Psoas muscle (tissue), 8 donors: ENCODE measurements around the gene IQGAP2. TPM values are rescaled to one million over a fixed set of nuclear protein-coding genes. Genes with fewer than 3 reads are reported as not detected.
"Not testable (repeated sequence)": the region's sequence is repeated elsewhere in the genome, so short reads cannot be mapped to it uniquely, and the experiment has no call there.

ENCODE experiments used
- ATAC-seq, 4 donors: fragments of 200-7000 bp; cut with Tn5 transposase; one replicate each; pipeline ENCODE4 v1.9.1; 2020; ENCODE audit warnings: moderate library complexity in 3 of 4, mild to moderate bottlenecking in 2 of 4
- DNase-seq, 2 donors: peaks; one replicate each; pipeline ENCODE4 v3.0.0-alpha.2; 2020
- H3K27ac ChIP-seq: fragments of 200-600 bp; one replicate; pipeline ENCODE4 v1.8.0; 2022
- H3K27me3 ChIP-seq, 3 donors: fragments of 200-600 bp in 1 of 3; one replicate each; pipeline versions ENCODE4 v1.6.1 to v1.8.0; 2013 to 2022; ENCODE audit warnings: low read length in 2 of 3, mild to moderate bottlenecking in 2 of 3, moderate library complexity in 1 of 3; ENCODE audit not compliant: insufficient read depth in 3 of 3
- H3K36me3 ChIP-seq, 2 donors: fragments of 200-600 bp in 1 of 2; one replicate each; pipeline versions ENCODE4 v1.6.1 to v1.8.0; 2013 to 2022; ENCODE audit warnings: low read depth in 1 of 2, mild to moderate bottlenecking in 1 of 2, moderate library complexity in 1 of 2; ENCODE audit not compliant: insufficient read depth in 1 of 2
- H3K4me1 ChIP-seq: fragments of 200-600 bp; one replicate; pipeline ENCODE4 v1.8.0; 2022
- H3K4me3 ChIP-seq: fragments of 200-600 bp; one replicate; pipeline ENCODE4 v1.8.0; 2022; ENCODE audit warnings: mild to moderate bottlenecking
- H3K9me3 ChIP-seq: fragments of 200-600 bp; one replicate; pipeline ENCODE4 v1.8.0; 2022
- whole genome bisulfite sequencing, 3 donors: extraction: QIAGEN DNeasy Blood & Tissue Kit; methylation state at CpG; one replicate each; pipeline versions ENCODE4 v1.1.6 to v1.1.7; 2013; 5-methylcytosine and 5-hydroxymethylcytosine counted together
- intact Hi-C, 2 donors: fragments of 100-400 bp; cut with DNase I; formaldehyde crosslinking; loops; one replicate each; pipeline versions ENCODE4 v1.11.0 to v1.14.2; 2022
- polyA plus RNA-seq, 3 donors: library from polyadenylated mRNA; stranded (reverse); fragments of 200-250 nt; gene quantifications; one replicate each; pipeline ENCODE4 v1.2.3, GENCODE V29; 2013
- total RNA-seq, 4 donors: library from RNA; stranded (reverse); fragmentation: NEBNext Ultra II Directional in 2 of 4; extraction: Animal tissue kit (Norgen Biotek cat#: 25700) in 2 of 4; gene quantifications; one replicate each; pipeline versions ENCODE4 v1.2.1 to v1.2.4, GENCODE V29; 2021 to 2023
- TF ChIP-seq, protein P1 (sequence below): fragments of 200-600 bp; IDR thresholded peaks from one replicate; pipeline ENCODE4 v1.8.0; 2022; ENCODE audit warnings: antibody characterized with exemption
- donor health status: healthy with polysubstance abuse.
- donor health status: DM: no; HTN: no; CAD: no; lungs with moderate emphysema.
- donor health status: Bipolar disorder and iron deficiency.
- donor health status: healthy.
- donor health status: DM: yes; HTN: yes; CAD: no.
- donor health status: DM: no; HTN: no; CAD: no.
- donor health status: DM: no; HTN: no; CAD: no.
- donor health status: DM: yes; HTN: yes; CAD: no.

Gene IQGAP2
- total and polyA plus RNA-seq, 7 donors = 0.52 to 4.3 (median 1.4) TPM

- H3K27me3 ChIP-seq = no peaks in the 10 kb centered on the region
- no peaks in the 10 kb centered on the region for H3K9me3 ChIP-seq
- H3K27ac ChIP-seq = no peak overlapping the region
- intact Hi-C loops = no loop called here
- H3K4me3 ChIP-seq = no peak overlapping the region
- DNase-seq (no peak), ATAC-seq (no peak)
- no peaks in the 10 kb centered on the region for H3K4me1 ChIP-seq
- H3K36me3 ChIP-seq = no peaks in the 10 kb centered on the region
- WGBS, 3 donors = 42 to 49% (median 43%) methylated on average over 12 of the region's 12 CpGs
- TF ChIP-seq, protein P1, sequence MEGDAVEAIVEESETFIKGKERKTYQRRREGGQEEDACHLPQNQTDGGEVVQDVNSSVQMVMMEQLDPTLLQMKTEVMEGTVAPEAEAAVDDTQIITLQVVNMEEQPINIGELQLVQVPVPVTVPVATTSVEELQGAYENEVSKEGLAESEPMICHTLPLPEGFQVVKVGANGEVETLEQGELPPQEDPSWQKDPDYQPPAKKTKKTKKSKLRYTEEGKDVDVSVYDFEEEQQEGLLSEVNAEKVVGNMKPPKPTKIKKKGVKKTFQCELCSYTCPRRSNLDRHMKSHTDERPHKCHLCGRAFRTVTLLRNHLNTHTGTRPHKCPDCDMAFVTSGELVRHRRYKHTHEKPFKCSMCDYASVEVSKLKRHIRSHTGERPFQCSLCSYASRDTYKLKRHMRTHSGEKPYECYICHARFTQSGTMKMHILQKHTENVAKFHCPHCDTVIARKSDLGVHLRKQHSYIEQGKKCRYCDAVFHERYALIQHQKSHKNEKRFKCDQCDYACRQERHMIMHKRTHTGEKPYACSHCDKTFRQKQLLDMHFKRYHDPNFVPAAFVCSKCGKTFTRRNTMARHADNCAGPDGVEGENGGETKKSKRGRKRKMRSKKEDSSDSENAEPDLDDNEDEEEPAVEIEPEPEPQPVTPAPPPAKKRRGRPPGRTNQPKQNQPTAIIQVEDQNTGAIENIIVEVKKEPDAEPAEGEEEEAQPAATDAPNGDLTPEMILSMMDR = no peak
Measured at GRCh38 chr5:76425928-76426804, 23.1 kb downstream of the IQGAP2 start.

DNA sequence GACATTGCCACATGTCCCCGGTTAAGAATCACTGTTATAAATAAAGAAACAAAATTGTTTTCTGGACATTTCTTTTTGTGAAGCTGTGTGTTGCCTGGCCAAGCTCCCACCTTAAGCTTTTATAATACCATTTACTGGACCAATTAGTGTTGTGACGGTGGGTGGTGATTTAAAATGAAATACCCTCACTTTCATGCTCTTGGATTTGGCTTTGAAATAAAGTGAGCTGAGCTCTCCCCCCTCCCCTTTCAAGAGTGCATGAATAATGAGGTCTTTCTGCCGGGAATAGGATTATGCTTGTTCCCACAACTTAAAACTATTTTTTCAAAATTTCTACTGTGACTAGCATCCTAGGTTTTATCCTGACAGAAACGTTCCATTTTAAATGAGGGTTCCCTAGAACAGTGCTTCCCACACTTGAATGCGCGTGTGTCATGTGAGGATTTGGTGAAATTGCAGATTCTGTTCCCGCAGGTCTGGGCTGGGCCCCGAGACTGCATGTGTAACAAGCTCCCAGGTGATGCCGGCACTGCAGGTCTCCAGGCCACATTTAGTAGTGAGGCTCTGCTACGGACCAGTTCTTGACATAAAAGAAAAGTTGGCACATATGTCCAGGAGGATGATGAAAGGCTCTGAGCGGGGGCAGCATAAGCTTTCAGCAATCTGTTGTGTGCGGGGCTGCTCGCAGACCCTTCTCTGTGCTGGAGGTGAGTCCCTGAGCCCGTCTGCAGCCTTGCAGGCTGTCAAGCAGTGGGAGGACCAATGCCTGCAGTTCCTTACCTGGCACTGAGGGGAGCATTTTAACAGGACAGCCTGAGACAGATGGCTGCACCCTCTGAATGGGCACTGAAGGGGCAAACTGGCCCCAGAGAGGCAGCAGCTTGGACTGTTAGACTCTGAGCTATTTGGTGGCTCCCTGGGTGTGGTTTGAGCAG lies 24.4 kb downstream of the IQGAP2 start:
- H3K9me3 ChIP-seq = no peaks in the 10 kb centered on the region
- 68 to 80% (median 69%) methylated on average over 14 of the region's 14 CpGs for WGBS, 3 donors
- TF ChIP-seq, protein P1 = no peak
- no peaks in the 10 kb centered on the region for H3K36me3 ChIP-seq
- H3K4me1 ChIP-seq = no peaks in the 10 kb centered on the region
- no peak overlapping the region for H3K27ac ChIP-seq
- H3K27me3 ChIP-seq = no peaks in the 10 kb centered on the region
- no peak overlapping the region for H3K4me3 ChIP-seq
- intact Hi-C loops = no loop called here
- no peak for DNase-seq
- ATAC-seq = no peak

DNA sequence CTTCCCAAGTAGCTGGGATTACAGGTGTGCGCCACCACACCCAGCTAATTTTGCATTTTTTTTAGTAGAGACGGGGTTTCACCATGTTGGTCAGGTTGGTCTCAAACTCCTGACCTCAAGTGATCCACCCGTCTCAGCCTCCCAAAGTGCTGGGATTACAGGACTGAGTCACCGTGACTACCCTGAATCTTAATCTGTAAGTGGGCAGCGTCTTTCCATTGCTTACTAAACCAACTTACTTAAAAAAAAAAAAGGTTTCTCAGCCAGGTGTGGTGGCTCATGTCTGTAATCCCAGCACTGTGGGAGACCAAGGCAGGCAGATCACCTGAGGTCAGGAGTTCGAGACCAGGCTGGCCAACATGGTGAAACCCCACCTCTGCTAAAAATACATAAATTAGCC lies 25.5 kb downstream of the IQGAP2 start:
- DNase-seq, H3K36me3 ChIP-seq, H3K4me1 ChIP-seq, H3K4me3 ChIP-seq, H3K27me3 ChIP-seq, H3K9me3 ChIP-seq, H3K27ac ChIP-seq, ATAC-seq, intact Hi-C loops: not testable (repeated sequence)
- WGBS, 3 donors = 86 to 96% (median 95%) methylated on average over 6 of the region's 6 CpGs

GRCh38 chr5:76433261-76433660 lies 30.2 kb downstream of the IQGAP2 start:
- TF ChIP-seq, protein P1 = no peak
- Histone ChIP-seq H3K9me3 (no peaks in the 10 kb centered on the region), H3K27me3 (no peaks in the 10 kb centered on the region), H3K4me3 (no peak overlapping the region), H3K36me3 (no peaks in the 10 kb centered on the region), H3K4me1 (no peaks in the 10 kb centered on the region), H3K27ac (no peak overlapping the region)
- intact Hi-C loops = no loop called here
- DNase-seq = no peak
- no peak for ATAC-seq
- WGBS, 3 donors = 32 to 38% (median 33%) methylated on average over 1 of the region's 1 CpG

GRCh38 chr5:76437507-76437906 lies 34.4 kb downstream of the IQGAP2 start:
- H3K27me3 ChIP-seq, H3K9me3 ChIP-seq, ATAC-seq, intact Hi-C loops, H3K4me1 ChIP-seq, DNase-seq, H3K4me3 ChIP-seq, H3K27ac ChIP-seq, H3K36me3 ChIP-seq: not testable (repeated sequence)
- WGBS, 3 donors = 79 to 93% (median 83%) methylated on average over 3 of the region's 3 CpGs
